Measurements from ENCODE around the gene DSTN.

- TF ChIP-seq CTCF (IDR thresholded peaks at IDR 0.05), result no peak
- no peak for TF ChIP-seq EP300 (IDR thresholded peaks at IDR 0.05)
Measured at GRCh38 chr20:17602493-17602892, 32.6 kb downstream of the DSTN start.
